GM23338 (cell line): Measurements from ENCODE around the gene HYKK. TPM values are rescaled to one million over a fixed set of nuclear protein-coding genes. Genes with fewer than 3 reads are reported as not detected.
A peak's percentile ranks its signal among the peaks of the same experiment; 100 is the strongest.
"Not testable (repeated sequence)": the region's sequence is repeated elsewhere in the genome, so short reads cannot be mapped to it uniquely, and the experiment has no call there.

Source experiments
- ATAC-seq: fragments of 200-7000 bp; cut with Tn5 transposase; 3 replicates; pipeline ENCODE4 v1.9.1; 2020
- DNase-seq: peaks from one replicate; pipeline ENCODE4 v3.0.0-alpha.2; 2015; ENCODE audit warnings: low spot score
- H2AFZ ChIP-seq: fragments of 200-600 bp; sonication (generic); 2 replicates; pipeline ENCODE4 v1.8.0; 2016; ENCODE audit warnings: antibody characterized with exemption, mild to moderate bottlenecking, moderate library complexity
- H3F3A ChIP-seq: fragments of 200-600 bp; sonication (generic); replicated peaks from 2 replicates; pipeline ENCODE4 v1.8.0; 2017; ENCODE audit warnings: antibody characterized with exemption, mixed run types, low read depth
- H3K27ac ChIP-seq: fragments of 200-600 bp; sonication (generic); 2 replicates; pipeline ENCODE4 v1.6.1; 2016; ENCODE audit warnings: low read depth
- H3K27me3 ChIP-seq: fragments of 200-600 bp; sonication (generic); 2 replicates; pipeline ENCODE4 v1.8.0; 2016; ENCODE audit warnings: mild to moderate bottlenecking, mixed run types, moderate library complexity; ENCODE audit not compliant: insufficient read depth
- H3K36me3 ChIP-seq: fragments of 200-600 bp; sonication (generic); 2 replicates; pipeline ENCODE4 v1.8.0; 2016; ENCODE audit warnings: mild to moderate bottlenecking; ENCODE audit not compliant: insufficient read depth
- H3K4me1 ChIP-seq: fragments of 200-600 bp; sonication (generic); 2 replicates; pipeline ENCODE4 v1.8.0; 2016; ENCODE audit warnings: mild to moderate bottlenecking, moderate library complexity; ENCODE audit not compliant: insufficient read depth
- H3K4me2 ChIP-seq: fragments of 200-600 bp; sonication (generic); 2 replicates; pipeline ENCODE4 v1.7.1; 2017; ENCODE audit warnings: mixed run types
- H3K4me3 ChIP-seq: fragments of 200-600 bp; sonication (generic); 2 replicates; pipeline ENCODE4 v1.6.1; 2016; ENCODE audit warnings: mixed run types
- H3K79me2 ChIP-seq: fragments of 200-600 bp; sonication (generic); replicated peaks from 2 replicates; pipeline ENCODE4 v1.8.0; 2017; ENCODE audit warnings: mild to moderate bottlenecking; ENCODE audit not compliant: insufficient read depth
- H3K9me2 ChIP-seq: fragments of 200-600 bp; sonication (generic); 2 replicates; pipeline ENCODE4 v1.8.0; 2017; ENCODE audit not compliant: insufficient read depth
- H4K20me1 ChIP-seq: fragments of 200-600 bp; sonication (generic); replicated peaks from 2 replicates; pipeline ENCODE4 v1.8.0; 2017; ENCODE audit warnings: mild to moderate bottlenecking; ENCODE audit not compliant: insufficient read depth
- H3K27ac Mint-ChIP-seq: 2 replicates; pipeline ENCODE4 v1.8.0; 2020; ENCODE audit warnings: inconsistent platforms, mild to moderate bottlenecking, moderate library complexity, mixed read lengths
- H3K27me3 Mint-ChIP-seq: 3 replicates; pipeline ENCODE4 v1.8.0; 2022; ENCODE audit warnings: low read depth, mild to moderate bottlenecking, moderate library complexity, mixed read lengths, inconsistent platforms; ENCODE audit not compliant: insufficient read depth, poor library complexity
- H3K36me3 Mint-ChIP-seq: 3 replicates; pipeline ENCODE4 v1.8.0; 2021; ENCODE audit warnings: low read depth, mild to moderate bottlenecking, inconsistent platforms, moderate library complexity, mixed read lengths
- H3K4me1 Mint-ChIP-seq: 3 replicates; pipeline ENCODE4 v1.8.0; 2020; ENCODE audit warnings: mild to moderate bottlenecking, inconsistent platforms, mixed read lengths
- H3K4me3 Mint-ChIP-seq: 3 replicates; pipeline ENCODE4 v1.8.0; 2021; ENCODE audit warnings: moderate library complexity, mild to moderate bottlenecking, inconsistent platforms, mixed read lengths
- H3K9me3 Mint-ChIP-seq: 3 replicates; pipeline ENCODE4 v1.8.0; 2020; ENCODE audit warnings: moderate library complexity, mild to moderate bottlenecking, inconsistent platforms, mixed read lengths
- CREB1 ChIP-seq: fragments of 250-450 bp; sonication (Bioruptor Pico); IDR thresholded peaks from 2 replicates; pipeline ENCODE4 v1.5.0; 2020; ENCODE audit warnings: low read depth, mild to moderate bottlenecking, moderate library complexity
- ETS1 ChIP-seq: IDR thresholded peaks from 2 replicates; pipeline ENCODE4 v1.6.1; 2016; ENCODE audit warnings: antibody characterized with exemption
- EZH2 ChIP-seq: fragments of 200-600 bp; sonication (generic); IDR thresholded peaks from one replicate; pipeline ENCODE4 v1.8.0; 2017; ENCODE audit warnings: antibody characterized with exemption, mild to moderate bottlenecking, low read depth; ENCODE audit not compliant: unreplicated experiment
- POLR2AphosphoS5 ChIP-seq: IDR thresholded peaks from 2 replicates; pipeline ENCODE4 v1.6.1; 2016; ENCODE audit warnings: antibody characterized with exemption, low read depth
- ZNF114 ChIP-seq: fragments of 250-450 bp; sonication (Bioruptor Pico); IDR thresholded peaks from 2 replicates; pipeline ENCODE4 v1.5.0; 2020; ENCODE audit warnings: mild to moderate bottlenecking, moderate library complexity
- polyA plus RNA-seq: library from polyadenylated mRNA; unstranded; fragments of >200 nt; fragmentation: Nextera tagmentation; extraction: Ambion mirVana; gene quantifications from 2 replicates; pipeline ENCODE4 v1.2.1, GENCODE V29; 2016
- total RNA-seq: library from RNA; depleted of rRNA; stranded (reverse); fragments of >200 nt; shearing (Covaris generic); gene quantifications from 2 replicates; pipeline ENCODE4 v1.2.3, GENCODE V29; 2014

Gene HYKK
- total and polyA plus RNA-seq, 2 experiments from 2014 or later, result 2.9 to 5.5 TPM

- Histone ChIP-seq H3K36me3 (peaks cover 25% of the 10 kb centered on the region), H4K20me1 (peaks cover 13% of the 10 kb centered on the region; the same call in 1 of the 2 replicates), H3K4me2 (peak overlapping the region; percentile 95), H3K4me3 (peak overlapping the region; percentile 88), H3K79me2 (peaks cover 22% of the 10 kb centered on the region), H2AFZ (peak overlapping the region; percentile 94)
- ATAC-seq, H3K27ac ChIP-seq, H3K9me2 ChIP-seq, H3K4me1 ChIP-seq, H3K27me3 ChIP-seq, DNase-seq, H3K9me3 Mint-ChIP-seq, H3K27me3 Mint-ChIP-seq, H3K4me1 Mint-ChIP-seq, H3F3A ChIP-seq: not testable (repeated sequence)
- H3K27ac Mint-ChIP-seq, result peak overlapping the region; percentile 99
- H3K36me3 Mint-ChIP-seq, result peaks cover 27% of the 10 kb centered on the region
- peak overlapping the region; percentile 95 for H3K4me3 Mint-ChIP-seq
These were observed 32.2 kb downstream of the HYKK start for GRCh38 chr15:78539464-78540140.

- no peaks in the 10 kb centered on the region; the same call in 2 of the 3 replicates for H3K9me3 Mint-ChIP-seq
- Histone ChIP-seq H2AFZ (peak within 1 kb of the TSS; percentile 94), H3K9me2 (peaks cover 3% of the 10 kb centered on the region; the same call in 1 of the 2 replicates), H3K36me3 (peaks cover 32% of the 10 kb centered on the region), H4K20me1 (peaks cover 14% of the 10 kb centered on the region; the same call in 1 of the 2 replicates), H3K27me3 (no peaks in the 10 kb centered on the region), H3K4me1 (peaks cover 8% of the 10 kb centered on the region; the same call in 1 of the 2 replicates), H3K4me2 (peak within 1 kb of the TSS; percentile 95), H3K4me3 (peak within 1 kb of the TSS; percentile 88), H3K27ac (peak within 1 kb of the TSS; percentile 95), H3K79me2 (peaks cover 22% of the 10 kb centered on the region), H3F3A (no peaks in the 10 kb centered on the region)
- peak within 1 kb of the TSS; percentile 99 for H3K27ac Mint-ChIP-seq
- TF ChIP-seq ZNF114 (no peak), POLR2AphosphoS5 (peak; percentile 97), CREB1 (CRISPR knock-in tag) (peak; percentile 28; the same call in 1 of the 2 replicates), ETS1 (peak; percentile 30; the same call in 1 of the 2 replicates)
- peak; percentile 89 for DNase-seq
- H3K4me3 Mint-ChIP-seq, result peak within 1 kb of the TSS; percentile 95
- peaks cover 9% of the 10 kb centered on the region for H3K4me1 Mint-ChIP-seq
- ATAC-seq, result peak; percentile 91
- peaks cover 9% of the 10 kb centered on the region for H3K27me3 Mint-ChIP-seq
- H3K36me3 Mint-ChIP-seq, result peaks cover 33% of the 10 kb centered on the region
These were observed 32.9 kb downstream of the HYKK start, which contains the start of gene PSMA4 for GRCh38 chr15:78540141-78540870. Gene PSMA4, plus strand, starts transcription at chr15:78540444. Its CDS starts 1,484 bp downstream, at chr15:78541928.

GRCh38 chr15:78540871-78541743 lies 33.7 kb downstream of the HYKK start:
- ATAC-seq (peak; percentile 25), DNase-seq (no peak)
- Mint-ChIP-seq H3K4me1 (peaks cover 9% of the 10 kb centered on the region), H3K9me3 (no peaks in the 10 kb centered on the region; the same call in 2 of the 3 replicates), H3K36me3 (peaks cover 41% of the 10 kb centered on the region), H3K27ac (peak overlapping the region; percentile 96), H3K4me3 (peak overlapping the region; percentile 95), H3K27me3 (peaks cover 9% of the 10 kb centered on the region)
- Histone ChIP-seq H3K27me3 (no peaks in the 10 kb centered on the region), H3K27ac (peak overlapping the region; percentile 95), H3K4me1 (peaks cover 8% of the 10 kb centered on the region; the same call in 1 of the 2 replicates), H2AFZ (peak overlapping the region; percentile 94), H4K20me1 (peaks cover 20% of the 10 kb centered on the region; the same call in 1 of the 2 replicates), H3K9me2 (peaks cover 3% of the 10 kb centered on the region; the same call in 1 of the 2 replicates), H3F3A (no peaks in the 10 kb centered on the region), H3K36me3 (peaks cover 40% of the 10 kb centered on the region), H3K4me3 (peak overlapping the region; percentile 88), H3K79me2 (peaks cover 22% of the 10 kb centered on the region), H3K4me2 (peak overlapping the region; percentile 95)
- TF ChIP-seq CREB1 (CRISPR knock-in tag), result no peak
- no peak for TF ChIP-seq EZH2
